ENCODE measurements around the gene FANCE.

The FANCE gene

GRCh38 chr6:35451354-35452182, 570 bp upstream of the FANCE start:
- peak overlapping the region; percentile 79 for H3K4me3 ChIP-seq (ENCODE audit: low read length)
- H3K27ac ChIP-seq (ENCODE audit: low read length) = no peak overlapping the region
- H3K4me1 ChIP-seq (ENCODE audit: insufficient read depth, low read length) = peaks cover 20% of the 10 kb centered on the region; the same call in 1 of the 2 replicates
- H3K27me3 ChIP-seq (ENCODE audit: insufficient read depth, low read length) = peaks cover 22% of the 10 kb centered on the region
- H3K9ac ChIP-seq (ENCODE audit: low read depth, low read length) = no peak overlapping the region
- H3K36me3 ChIP-seq (ENCODE audit: insufficient read depth, low read depth, low read length) = 0 out of 2 replicates have a peak, but pooled peaks cover 9% of the 10 kb centered on the region
- H3K9me3 ChIP-seq (ENCODE audit: insufficient read depth, low read depth, low read length) = no peaks in the 10 kb centered on the region

DNA sequence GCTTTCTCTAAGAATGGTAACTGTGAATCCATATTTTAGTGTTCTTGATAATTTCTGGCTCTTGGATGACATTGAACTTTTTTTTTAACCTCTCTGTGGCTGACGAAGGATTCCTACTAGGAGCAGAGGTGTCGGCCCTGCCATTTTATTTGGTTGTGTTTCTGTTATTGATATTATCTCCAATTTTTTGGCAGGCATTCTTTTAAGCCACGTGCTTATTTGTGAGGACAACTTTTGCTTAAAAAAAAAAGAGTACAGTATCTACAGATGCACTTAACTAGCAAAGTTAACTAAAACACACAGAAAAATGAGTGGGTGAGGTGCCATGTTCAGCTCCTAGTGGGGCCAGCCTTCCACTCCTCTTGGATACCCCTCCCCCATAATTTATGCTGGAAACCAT, 1.1 kb downstream of the FANCE start:
- no peaks in the 10 kb centered on the region for H3K9me3 ChIP-seq (ENCODE audit: insufficient read depth, low read depth, low read length)
- peak overlapping the region; percentile 79 for H3K4me3 ChIP-seq (ENCODE audit: low read length)
- H3K36me3 ChIP-seq (ENCODE audit: insufficient read depth, low read depth, low read length) = peaks cover 21% of the 10 kb centered on the region; the same call in 1 of the 2 replicates
- peaks cover 20% of the 10 kb centered on the region; the same call in 1 of the 2 replicates for H3K4me1 ChIP-seq (ENCODE audit: insufficient read depth, low read length)
- peak overlapping the region; percentile 59; the same call in 1 of the 2 replicates for H3K9ac ChIP-seq (ENCODE audit: low read depth, low read length)
- H3K27ac ChIP-seq (ENCODE audit: low read length) = no peak overlapping the region
- H3K27me3 ChIP-seq (ENCODE audit: insufficient read depth, low read length) = peaks cover 22% of the 10 kb centered on the region

- Histone ChIP-seq H3K4me3 (ENCODE audit: low read length) (peak overlapping the region; percentile 2; the same call in 1 of the 2 replicates), H3K9me3 (ENCODE audit: insufficient read depth, low read depth, low read length) (no peaks in the 10 kb centered on the region), H3K36me3 (ENCODE audit: insufficient read depth, low read depth, low read length) (peaks cover 31% of the 10 kb centered on the region; the same call in 1 of the 2 replicates), H3K9ac (ENCODE audit: low read depth, low read length) (peak overlapping the region; percentile 8; the same call in 1 of the 2 replicates), H3K27me3 (ENCODE audit: insufficient read depth, low read length) (peaks cover 21% of the 10 kb centered on the region), H3K4me1 (ENCODE audit: insufficient read depth, low read length) (peaks cover 20% of the 10 kb centered on the region; the same call in 1 of the 2 replicates), H3K27ac (ENCODE audit: low read length) (no peak overlapping the region)
These were observed 2.4 kb downstream of the FANCE start for GRCh38 chr6:35454391-35455110.

DNA sequence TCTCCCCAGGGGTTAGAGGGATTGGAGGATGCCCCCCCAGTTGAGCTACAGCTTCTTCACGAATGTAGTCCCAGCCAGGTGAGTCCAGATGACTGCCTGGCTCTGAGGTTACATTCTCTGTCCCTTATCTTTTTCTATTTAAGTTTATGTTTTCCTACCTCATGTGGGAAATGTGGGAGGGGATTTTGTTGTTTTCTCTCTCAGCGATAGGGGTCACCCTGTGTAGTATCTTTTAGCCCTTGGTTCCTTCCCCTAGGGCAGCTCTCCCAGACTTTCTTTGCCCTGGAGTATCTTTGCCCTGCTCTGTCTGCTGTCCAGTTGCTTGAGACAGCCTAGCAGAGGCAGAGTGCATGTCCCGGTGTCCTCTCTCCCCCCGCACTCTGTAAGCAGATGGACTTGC, 5.8 kb downstream of the FANCE start:
- Histone ChIP-seq H3K9me3 (ENCODE audit: insufficient read depth, low read depth, low read length) (no peaks in the 10 kb centered on the region), H3K9ac (ENCODE audit: low read depth, low read length) (no peak overlapping the region), H3K27ac (ENCODE audit: low read length) (no peak overlapping the region), H3K27me3 (ENCODE audit: insufficient read depth, low read length) (peaks cover 7% of the 10 kb centered on the region), H3K4me3 (ENCODE audit: low read length) (no peak overlapping the region), H3K36me3 (ENCODE audit: insufficient read depth, low read depth, low read length) (peaks cover 47% of the 10 kb centered on the region; the same call in 1 of the 2 replicates), H3K4me1 (ENCODE audit: insufficient read depth, low read length) (peaks cover 14% of the 10 kb centered on the region; the same call in 1 of the 2 replicates)

GRCh38 chr6:35461270-35461669, 9.1 kb downstream of the FANCE start:
- H3K4me3 ChIP-seq (ENCODE audit: low read length) = no peak overlapping the region
- no peaks in the 10 kb centered on the region for H3K4me1 ChIP-seq (ENCODE audit: insufficient read depth, low read length)
- peaks cover 54% of the 10 kb centered on the region for H3K36me3 ChIP-seq (ENCODE audit: insufficient read depth, low read depth, low read length)
- H3K9me3 ChIP-seq (ENCODE audit: insufficient read depth, low read depth, low read length) = no peaks in the 10 kb centered on the region
- no peak overlapping the region for H3K9ac ChIP-seq (ENCODE audit: low read depth, low read length)
- no peaks in the 10 kb centered on the region for H3K27me3 ChIP-seq (ENCODE audit: insufficient read depth, low read length)
- H3K27ac ChIP-seq (ENCODE audit: low read length) = no peak overlapping the region

DNA sequence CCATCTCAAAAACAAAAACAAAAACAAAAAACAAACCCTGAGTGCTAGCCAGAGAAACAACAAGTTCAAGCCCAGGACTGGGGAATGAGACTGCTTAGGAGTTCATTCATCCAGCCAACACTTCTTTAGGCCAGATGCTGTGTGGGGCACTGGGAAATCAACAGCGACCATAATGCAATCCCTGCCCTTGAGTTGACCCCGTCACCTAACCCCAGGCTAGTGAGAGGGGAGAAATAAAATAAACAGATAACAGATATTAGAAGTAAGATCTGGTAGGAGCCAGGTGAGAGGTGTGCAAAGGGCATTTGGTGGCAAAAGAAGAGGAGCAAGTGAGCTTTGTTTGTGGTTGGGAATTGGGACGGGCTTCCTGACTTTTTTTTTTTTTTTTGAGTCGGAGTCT, 11.2 kb downstream of the FANCE start:
- peaks cover 48% of the 10 kb centered on the region for H3K36me3 ChIP-seq (ENCODE audit: insufficient read depth, low read depth, low read length)
- no peaks in the 10 kb centered on the region for H3K4me1 ChIP-seq (ENCODE audit: insufficient read depth, low read length)
- H3K4me3 ChIP-seq (ENCODE audit: low read length) = no peak overlapping the region
- H3K27ac ChIP-seq (ENCODE audit: low read length) = no peak overlapping the region
- peaks cover 9% of the 10 kb centered on the region; the same call in 1 of the 2 replicates for H3K27me3 ChIP-seq (ENCODE audit: insufficient read depth, low read length)
- no peak overlapping the region for H3K9ac ChIP-seq (ENCODE audit: low read depth, low read length)
- H3K9me3 ChIP-seq (ENCODE audit: insufficient read depth, low read depth, low read length) = no peaks in the 10 kb centered on the region

DNA sequence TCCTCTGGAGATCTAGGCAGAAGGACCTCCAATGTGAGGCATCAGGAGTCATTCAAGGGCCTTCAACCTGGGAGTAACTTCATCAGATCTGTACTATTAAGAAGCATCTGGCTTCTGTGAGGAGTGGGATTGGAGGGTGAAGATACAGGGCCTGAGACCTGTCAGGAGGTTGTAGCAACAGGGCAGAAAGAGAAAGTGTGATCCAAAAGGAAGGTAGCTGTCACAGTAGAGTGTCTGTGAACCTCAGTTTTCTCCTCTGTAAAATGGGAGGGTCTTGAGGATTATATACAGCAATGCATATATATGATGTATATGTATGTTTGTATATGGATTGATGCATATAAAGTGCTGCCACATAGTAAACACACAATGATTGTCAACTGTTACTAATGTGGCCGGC, 13.5 kb downstream of the FANCE start:
- H3K4me3 ChIP-seq (ENCODE audit: low read length) = no peak overlapping the region
- H3K27ac ChIP-seq (ENCODE audit: low read length) = no peak overlapping the region
- peaks cover 58% of the 10 kb centered on the region for H3K36me3 ChIP-seq (ENCODE audit: insufficient read depth, low read depth, low read length)
- H3K9ac ChIP-seq (ENCODE audit: low read depth, low read length) = no peak overlapping the region
- no peaks in the 10 kb centered on the region for H3K9me3 ChIP-seq (ENCODE audit: insufficient read depth, low read depth, low read length)
- peaks cover 9% of the 10 kb centered on the region; the same call in 1 of the 2 replicates for H3K27me3 ChIP-seq (ENCODE audit: insufficient read depth, low read length)
- H3K4me1 ChIP-seq (ENCODE audit: insufficient read depth, low read length) = peaks cover 2% of the 10 kb centered on the region; the same call in 1 of the 2 replicates

DNA sequence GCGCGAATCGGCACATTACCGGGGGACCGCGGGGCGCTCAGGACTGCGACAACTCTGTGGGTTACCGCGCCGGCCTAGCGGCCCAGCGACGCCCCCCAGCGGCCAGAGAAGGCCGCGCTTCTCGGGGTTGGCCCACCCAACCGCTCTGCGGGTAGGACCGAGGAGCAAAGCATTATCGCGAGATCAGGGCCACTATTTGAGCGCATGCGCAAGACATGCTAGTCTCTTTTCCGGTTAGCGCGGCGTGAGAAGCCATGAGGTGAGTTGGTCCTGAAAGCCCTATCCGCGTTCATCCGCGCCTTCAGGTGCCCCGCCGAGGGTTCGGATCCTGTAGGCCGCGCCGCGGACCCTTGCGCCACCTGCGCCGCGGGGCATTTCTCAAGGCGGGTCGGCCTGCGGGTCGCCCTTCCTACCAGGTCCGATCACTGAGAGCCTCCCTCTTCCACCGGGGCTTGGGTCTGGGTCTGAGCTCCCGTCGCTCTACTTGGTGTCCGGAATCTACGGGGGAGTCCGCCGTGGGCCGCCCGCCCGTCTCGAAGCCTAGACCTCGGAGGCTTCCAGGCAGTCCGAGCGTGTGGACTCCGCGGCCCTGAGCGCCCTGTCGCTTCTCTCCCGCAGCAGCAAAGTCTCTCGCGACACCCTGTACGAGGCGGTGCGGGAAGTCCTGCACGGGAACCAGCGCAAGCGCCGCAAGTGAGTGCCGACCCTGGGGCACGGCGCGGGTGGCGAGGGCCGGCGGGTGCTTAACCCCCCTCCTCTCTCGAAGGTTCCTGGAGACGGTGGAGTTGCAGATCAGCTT, 16.2 kb downstream of the FANCE start, which contains the start of gene RPL10A:
Gene RPL10A, plus strand, starts transcription at position 221 of the 799 bp plus-strand sequence. Its CDS starts 34 bp downstream, at position 255.
- peaks cover 68% of the 10 kb centered on the region for H3K36me3 ChIP-seq (ENCODE audit: insufficient read depth, low read depth, low read length)
- peak within 1 kb of the TSS; percentile 90 for H3K4me3 ChIP-seq (ENCODE audit: low read length)
- H3K9me3 ChIP-seq (ENCODE audit: insufficient read depth, low read depth, low read length) = no peaks in the 10 kb centered on the region
- peak within 1 kb of the TSS; percentile 100 for H3K9ac ChIP-seq (ENCODE audit: low read depth, low read length)
- peaks cover 2% of the 10 kb centered on the region; the same call in 1 of the 2 replicates for H3K4me1 ChIP-seq (ENCODE audit: insufficient read depth, low read length)
- H3K27me3 ChIP-seq (ENCODE audit: insufficient read depth, low read length) = peaks cover 9% of the 10 kb centered on the region; the same call in 1 of the 2 replicates
- peak within 1 kb of the TSS; percentile 99 for H3K27ac ChIP-seq (ENCODE audit: low read length)

DNA sequence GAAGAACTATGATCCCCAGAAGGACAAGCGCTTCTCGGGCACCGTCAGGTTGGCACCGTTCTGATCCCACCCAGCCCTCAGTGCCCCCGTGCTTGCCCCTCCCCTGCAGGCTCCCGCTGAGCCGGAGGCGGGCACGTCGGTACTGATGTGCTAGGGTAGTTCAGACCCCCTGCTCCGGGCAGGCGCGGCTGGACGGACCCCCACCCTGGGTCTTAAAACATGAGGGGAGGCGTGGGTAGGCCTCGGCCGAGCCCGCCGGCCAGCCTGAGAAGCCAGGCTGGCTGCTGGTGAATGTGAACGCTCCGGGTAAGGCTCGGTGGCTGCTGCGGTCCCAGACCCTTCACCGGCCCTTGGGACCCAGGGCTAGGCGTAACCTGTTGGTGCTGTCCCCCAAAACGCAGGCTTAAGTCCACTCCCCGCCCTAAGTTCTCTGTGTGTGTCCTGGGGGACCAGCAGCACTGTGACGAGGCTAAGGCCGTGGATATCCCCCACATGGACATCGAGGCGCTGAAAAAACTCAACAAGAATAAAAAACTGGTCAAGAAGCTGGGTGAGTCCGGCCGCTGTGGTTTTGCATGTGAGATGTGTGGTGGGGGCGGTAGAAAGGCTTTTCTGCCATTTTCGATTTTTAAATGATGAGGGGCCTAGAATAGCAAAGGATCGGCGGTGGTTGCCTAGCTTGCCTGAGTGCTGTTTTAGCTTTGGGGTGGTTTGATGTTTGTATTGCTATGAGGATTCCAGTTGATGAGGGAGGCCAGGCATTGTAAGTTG, 17.0 kb downstream of the FANCE start:
- peak overlapping the region; percentile 100 for H3K9ac ChIP-seq (ENCODE audit: low read depth, low read length)
- H3K4me1 ChIP-seq (ENCODE audit: insufficient read depth, low read length) = peaks cover 2% of the 10 kb centered on the region; the same call in 1 of the 2 replicates
- H3K9me3 ChIP-seq (ENCODE audit: insufficient read depth, low read depth, low read length) = no peaks in the 10 kb centered on the region
- H3K4me3 ChIP-seq (ENCODE audit: low read length) = peak overlapping the region; percentile 90
- peaks cover 71% of the 10 kb centered on the region for H3K36me3 ChIP-seq (ENCODE audit: insufficient read depth, low read depth, low read length)
- H3K27me3 ChIP-seq (ENCODE audit: insufficient read depth, low read length) = peaks cover 9% of the 10 kb centered on the region; the same call in 1 of the 2 replicates
- H3K27ac ChIP-seq (ENCODE audit: low read length) = peak overlapping the region; percentile 99

- Histone ChIP-seq H3K4me3 (ENCODE audit: low read length) (peak overlapping the region; percentile 90), H3K9me3 (ENCODE audit: insufficient read depth, low read depth, low read length) (no peaks in the 10 kb centered on the region), H3K27me3 (ENCODE audit: insufficient read depth, low read length) (peaks cover 9% of the 10 kb centered on the region; the same call in 1 of the 2 replicates), H3K9ac (ENCODE audit: low read depth, low read length) (peak overlapping the region; percentile 100), H3K36me3 (ENCODE audit: insufficient read depth, low read depth, low read length) (peaks cover 79% of the 10 kb centered on the region), H3K27ac (ENCODE audit: low read length) (no peak overlapping the region), H3K4me1 (ENCODE audit: insufficient read depth, low read length) (peaks cover 2% of the 10 kb centered on the region; the same call in 1 of the 2 replicates)
These were observed 17.9 kb downstream of the FANCE start for GRCh38 chr6:35469751-35470662.

All from iPS-20b (cell line).